Loucy (cell line): Measurements from ENCODE around the gene KLF15.

Source experiments
- EZH2phosphoT487 ChIP-seq: fragments of 200-600 bp; IDR thresholded peaks from 2 replicates; pipeline ENCODE4 v1.6.1; 2018; ENCODE audit warnings: antibody characterized with exemption, mild to moderate bottlenecking, moderate library complexity, borderline replicate concordance
- TF ChIP-seq, protein P1 (sequence below): fragments of 200-600 bp; sonication (generic); conservative IDR thresholded peaks from 2 replicates; pipeline ENCODE4 v1.5.1; 2014; ENCODE audit warnings: mild to moderate bottlenecking, antibody characterized with exemption, low read length

DNA sequence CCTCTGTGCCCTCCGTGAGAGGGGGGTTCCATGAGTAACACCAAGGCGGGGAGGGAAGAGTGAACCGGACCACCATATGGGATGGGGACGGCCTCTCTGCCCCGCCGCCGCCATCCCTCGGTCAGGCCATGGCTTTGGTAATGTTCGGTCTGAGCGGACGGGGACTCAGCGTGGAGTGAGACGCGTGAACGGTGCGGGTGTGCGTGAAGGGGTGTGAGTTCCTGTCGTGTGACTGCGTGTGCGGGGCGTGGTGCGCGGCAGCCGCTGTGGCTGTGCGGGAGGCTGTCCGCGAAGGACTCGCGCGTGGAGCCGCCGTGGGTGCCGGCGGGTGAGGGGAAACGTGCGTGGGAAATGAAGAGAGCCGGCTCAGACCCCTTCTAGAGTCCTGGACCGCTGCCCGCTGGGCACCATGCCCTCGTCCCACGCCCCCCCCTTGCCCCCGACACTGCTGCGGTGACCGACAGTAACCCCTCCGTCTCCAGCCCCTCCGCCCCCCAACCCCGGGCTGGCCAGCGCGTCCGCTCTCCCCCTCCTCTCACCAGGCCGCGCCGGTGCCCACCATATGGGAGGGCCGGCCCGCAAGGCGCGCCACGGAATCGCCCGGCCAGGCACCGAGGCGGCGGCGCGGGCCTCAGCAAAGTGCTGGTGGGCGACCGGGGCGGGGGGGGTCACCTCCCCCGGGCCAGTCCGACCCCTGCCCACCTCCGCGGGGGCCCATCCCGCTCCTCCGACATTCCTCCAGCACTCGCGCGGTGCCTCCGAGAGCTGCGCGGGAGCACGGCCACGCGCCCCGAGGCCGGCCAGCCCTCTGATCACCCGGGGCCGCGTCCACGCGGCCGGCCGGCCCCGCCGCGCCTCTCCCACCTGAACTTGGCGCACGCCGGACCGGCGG is 589 bp downstream of the KLF15 start:
- TF ChIP-seq, protein P1, sequence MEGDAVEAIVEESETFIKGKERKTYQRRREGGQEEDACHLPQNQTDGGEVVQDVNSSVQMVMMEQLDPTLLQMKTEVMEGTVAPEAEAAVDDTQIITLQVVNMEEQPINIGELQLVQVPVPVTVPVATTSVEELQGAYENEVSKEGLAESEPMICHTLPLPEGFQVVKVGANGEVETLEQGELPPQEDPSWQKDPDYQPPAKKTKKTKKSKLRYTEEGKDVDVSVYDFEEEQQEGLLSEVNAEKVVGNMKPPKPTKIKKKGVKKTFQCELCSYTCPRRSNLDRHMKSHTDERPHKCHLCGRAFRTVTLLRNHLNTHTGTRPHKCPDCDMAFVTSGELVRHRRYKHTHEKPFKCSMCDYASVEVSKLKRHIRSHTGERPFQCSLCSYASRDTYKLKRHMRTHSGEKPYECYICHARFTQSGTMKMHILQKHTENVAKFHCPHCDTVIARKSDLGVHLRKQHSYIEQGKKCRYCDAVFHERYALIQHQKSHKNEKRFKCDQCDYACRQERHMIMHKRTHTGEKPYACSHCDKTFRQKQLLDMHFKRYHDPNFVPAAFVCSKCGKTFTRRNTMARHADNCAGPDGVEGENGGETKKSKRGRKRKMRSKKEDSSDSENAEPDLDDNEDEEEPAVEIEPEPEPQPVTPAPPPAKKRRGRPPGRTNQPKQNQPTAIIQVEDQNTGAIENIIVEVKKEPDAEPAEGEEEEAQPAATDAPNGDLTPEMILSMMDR = no peak
- TF ChIP-seq EZH2phosphoT487 = no peak
